ENCODE data around the gene CCNY. TPM values are rescaled to one million over a fixed set of nuclear protein-coding genes. Genes with fewer than 3 reads are reported as not detected.

Gene CCNY
- total RNA-seq, 1 experiment from 2014 or later, result 122 TPM

DNA sequence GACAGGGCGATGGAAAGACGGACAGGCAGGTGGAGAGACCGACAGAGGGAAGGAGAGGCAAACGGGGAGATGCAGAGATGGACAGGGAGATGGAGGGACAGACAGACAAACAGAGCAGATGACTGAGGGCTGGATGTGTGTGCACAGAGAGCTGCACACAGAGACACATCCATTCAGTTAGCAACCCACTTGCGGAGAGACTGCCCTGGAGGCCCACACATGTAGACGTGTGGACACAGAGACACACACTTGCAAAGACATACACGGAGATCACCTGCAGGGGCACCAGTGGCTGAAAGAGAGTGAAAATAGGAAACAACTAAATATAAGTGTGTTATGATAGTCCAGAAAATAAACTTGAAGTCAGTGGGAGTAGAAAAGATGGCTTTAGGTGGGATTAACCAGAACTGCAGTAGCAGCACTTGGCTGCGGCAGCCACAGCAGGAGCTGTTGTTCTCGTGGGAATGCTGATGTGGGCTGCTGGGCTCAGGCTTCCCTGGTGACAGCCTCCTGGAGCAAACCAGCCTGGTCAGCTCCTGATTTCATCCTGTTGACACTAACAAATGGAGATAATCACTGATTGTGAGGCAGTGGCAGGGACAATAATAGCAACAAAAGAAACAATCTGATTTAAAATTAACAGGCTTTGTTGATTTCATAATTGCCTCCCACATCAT lies 134.1 kb downstream of the CCNY start:
- BruUV-seq (replicated peaks), result no TSS peak
- Mint-ChIP-seq H3K4me3 (ENCODE audit: unreplicated experiment) (no peak overlapping the region), H3K36me3 (ENCODE audit: insufficient read depth, unreplicated experiment) (no peaks in the 10 kb centered on the region), H3K27me3 (ENCODE audit: insufficient read depth, unreplicated experiment) (no peaks in the 10 kb centered on the region), H3K9me3 (ENCODE audit: unreplicated experiment) (no peaks in the 10 kb centered on the region), H3K27ac (ENCODE audit: unreplicated experiment) (no peak overlapping the region), H3K4me1 (ENCODE audit: low read depth, unreplicated experiment) (peaks cover 14% of the 10 kb centered on the region)
- Histone ChIP-seq H3K4me3 (ENCODE audit: low read depth, low read length) (no peak overlapping the region), H3K27me3 (replicated peaks; ENCODE audit: control insufficient read depth, insufficient read depth, low read length) (no peaks in the 10 kb centered on the region), H3K4me1 (no peaks in the 10 kb centered on the region), H3K9me3 (no peaks in the 10 kb centered on the region), H3K36me3 (ENCODE audit: control insufficient read depth, insufficient read depth, low read length) (no peaks in the 10 kb centered on the region)
- ChIA-PET POLR2A (no interaction called here), CTCF (interaction anchor here (1.6 kb wide), 1 partner anchor 10 kb away, joined by 3 read pairs; no protein-coding TSS in a partner anchor)
- TF ChIP-seq, protein P1, sequence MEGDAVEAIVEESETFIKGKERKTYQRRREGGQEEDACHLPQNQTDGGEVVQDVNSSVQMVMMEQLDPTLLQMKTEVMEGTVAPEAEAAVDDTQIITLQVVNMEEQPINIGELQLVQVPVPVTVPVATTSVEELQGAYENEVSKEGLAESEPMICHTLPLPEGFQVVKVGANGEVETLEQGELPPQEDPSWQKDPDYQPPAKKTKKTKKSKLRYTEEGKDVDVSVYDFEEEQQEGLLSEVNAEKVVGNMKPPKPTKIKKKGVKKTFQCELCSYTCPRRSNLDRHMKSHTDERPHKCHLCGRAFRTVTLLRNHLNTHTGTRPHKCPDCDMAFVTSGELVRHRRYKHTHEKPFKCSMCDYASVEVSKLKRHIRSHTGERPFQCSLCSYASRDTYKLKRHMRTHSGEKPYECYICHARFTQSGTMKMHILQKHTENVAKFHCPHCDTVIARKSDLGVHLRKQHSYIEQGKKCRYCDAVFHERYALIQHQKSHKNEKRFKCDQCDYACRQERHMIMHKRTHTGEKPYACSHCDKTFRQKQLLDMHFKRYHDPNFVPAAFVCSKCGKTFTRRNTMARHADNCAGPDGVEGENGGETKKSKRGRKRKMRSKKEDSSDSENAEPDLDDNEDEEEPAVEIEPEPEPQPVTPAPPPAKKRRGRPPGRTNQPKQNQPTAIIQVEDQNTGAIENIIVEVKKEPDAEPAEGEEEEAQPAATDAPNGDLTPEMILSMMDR (IDR thresholded peaks at IDR 0.05; ENCODE audit: insufficient read depth in 1 of 2, low read depth in 1 of 2, low read length in 1 of 2, severe bottlenecking in 1 of 2, unreplicated experiment in 1 of 2), result no peak
- DNase-seq, result no peak
- intact Hi-C loops (cut with micrococcal nuclease; ENCODE audit: unreplicated experiment), result no loop called here

DNA sequence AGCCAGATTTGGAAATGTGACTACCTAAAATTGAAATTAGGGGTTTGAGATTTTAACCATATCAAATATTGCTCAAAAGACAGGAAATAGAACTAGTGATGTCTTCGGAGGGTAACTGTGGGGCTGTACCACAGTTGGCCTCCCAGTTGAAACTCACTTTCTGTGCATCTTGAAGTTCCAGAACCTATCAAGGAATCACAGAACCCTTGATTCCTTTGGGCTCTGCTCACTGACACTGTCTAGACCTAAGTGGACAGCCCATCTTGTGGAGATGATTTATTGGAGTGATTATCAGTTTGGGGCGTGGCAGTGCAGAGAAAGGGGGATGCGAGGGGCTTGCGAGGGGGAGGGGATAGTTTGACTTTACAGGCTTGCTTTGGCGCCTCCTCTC lies 134.6 kb downstream of the CCNY start:
- Histone ChIP-seq H3K27me3 (replicated peaks; ENCODE audit: control insufficient read depth, insufficient read depth, low read length) (no peaks in the 10 kb centered on the region), H3K4me3 (ENCODE audit: low read depth, low read length) (no peak overlapping the region), H3K4me1 (no peaks in the 10 kb centered on the region), H3K36me3 (ENCODE audit: control insufficient read depth, insufficient read depth, low read length) (no peaks in the 10 kb centered on the region), H3K9me3 (no peaks in the 10 kb centered on the region; the same call in 1 of the 2 replicates)
- BruUV-seq (replicated peaks), result no TSS peak
- H3K27ac Mint-ChIP-seq (ENCODE audit: unreplicated experiment), result no peak overlapping the region
- CTCF ChIA-PET, result interaction anchor here (1.6 kb wide), 1 partner anchor 9 kb away, joined by 3 read pairs; no protein-coding TSS in a partner anchor
- intact Hi-C loops (cut with micrococcal nuclease; ENCODE audit: unreplicated experiment), result no loop called here
- no peaks in the 10 kb centered on the region for H3K27me3 Mint-ChIP-seq (ENCODE audit: insufficient read depth, unreplicated experiment)
- TF ChIP-seq, protein P1 (IDR thresholded peaks at IDR 0.05; ENCODE audit: insufficient read depth in 1 of 2, low read depth in 1 of 2, low read length in 1 of 2, severe bottlenecking in 1 of 2, unreplicated experiment in 1 of 2), result no peak
- DNase-seq, result no peak
- POLR2A ChIA-PET, result no interaction called here
- H3K4me3 Mint-ChIP-seq (ENCODE audit: unreplicated experiment), result no peak overlapping the region
- H3K36me3 Mint-ChIP-seq (ENCODE audit: insufficient read depth, unreplicated experiment), result no peaks in the 10 kb centered on the region
- peaks cover 14% of the 10 kb centered on the region for H3K4me1 Mint-ChIP-seq (ENCODE audit: low read depth, unreplicated experiment)
- no peaks in the 10 kb centered on the region for H3K9me3 Mint-ChIP-seq (ENCODE audit: unreplicated experiment)

DNA sequence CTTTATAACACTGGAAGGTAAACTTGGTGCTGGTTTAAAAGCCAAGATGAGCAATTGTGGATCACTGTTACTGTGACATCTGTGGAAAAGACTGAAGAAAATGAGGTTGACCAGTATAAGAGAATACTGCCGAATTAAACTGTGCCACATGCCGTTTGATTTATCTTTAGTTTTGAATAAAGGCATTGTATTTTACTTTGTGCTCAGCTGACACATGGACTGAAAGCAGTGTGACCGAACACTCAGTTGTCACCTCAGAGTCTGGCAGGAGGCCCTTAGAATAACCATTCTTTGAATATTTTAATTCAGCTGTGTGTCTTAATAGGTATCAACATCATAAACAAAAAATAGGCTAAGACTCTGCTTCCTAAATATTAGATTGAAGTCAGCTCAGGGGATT lies 135.1 kb downstream of the CCNY start:
- Histone ChIP-seq H3K4me3 (ENCODE audit: low read depth, low read length) (no peak overlapping the region), H3K9me3 (no peaks in the 10 kb centered on the region; the same call in 1 of the 2 replicates), H3K36me3 (ENCODE audit: control insufficient read depth, insufficient read depth, low read length) (no peaks in the 10 kb centered on the region), H3K27me3 (replicated peaks; ENCODE audit: control insufficient read depth, insufficient read depth, low read length) (no peaks in the 10 kb centered on the region), H3K4me1 (no peaks in the 10 kb centered on the region)
- ChIA-PET CTCF (interaction anchor here (1.6 kb wide), 1 partner anchor 9 kb away, joined by 3 read pairs; no protein-coding TSS in a partner anchor), POLR2A (no interaction called here)
- TF ChIP-seq, protein P1 (IDR thresholded peaks at IDR 0.05; ENCODE audit: insufficient read depth in 1 of 2, low read depth in 1 of 2, low read length in 1 of 2, severe bottlenecking in 1 of 2, unreplicated experiment in 1 of 2), result no peak
- no peaks in the 10 kb centered on the region for H3K27me3 Mint-ChIP-seq (ENCODE audit: insufficient read depth, unreplicated experiment)
- no peak overlapping the region for H3K27ac Mint-ChIP-seq (ENCODE audit: unreplicated experiment)
- no TSS peak for BruUV-seq (replicated peaks)
- DNase-seq, result no peak
- H3K4me3 Mint-ChIP-seq (ENCODE audit: unreplicated experiment), result no peak overlapping the region
- H3K4me1 Mint-ChIP-seq (ENCODE audit: low read depth, unreplicated experiment), result peaks cover 14% of the 10 kb centered on the region
- H3K36me3 Mint-ChIP-seq (ENCODE audit: insufficient read depth, unreplicated experiment), result no peaks in the 10 kb centered on the region
- intact Hi-C loops (cut with micrococcal nuclease; ENCODE audit: unreplicated experiment), result no loop called here
- H3K9me3 Mint-ChIP-seq (ENCODE audit: unreplicated experiment), result no peaks in the 10 kb centered on the region

Data from Caco-2 (cell line).